GM12801 (cell line): Measurements from ENCODE around the gene TREML1.

Experiments
- TF ChIP-seq, protein P1 (sequence below): IDR thresholded peaks from one replicate; pipeline ENCODE4 v1.5.1; 2011; ENCODE audit warnings: control low read depth; ENCODE audit not compliant: insufficient read length; ENCODE audit errors: extremely low read depth

The TREML1 gene

GRCh38 chr6:41193884-41194283 lies 39.7 kb upstream of the TREML1 start:
- TF ChIP-seq, protein P1, sequence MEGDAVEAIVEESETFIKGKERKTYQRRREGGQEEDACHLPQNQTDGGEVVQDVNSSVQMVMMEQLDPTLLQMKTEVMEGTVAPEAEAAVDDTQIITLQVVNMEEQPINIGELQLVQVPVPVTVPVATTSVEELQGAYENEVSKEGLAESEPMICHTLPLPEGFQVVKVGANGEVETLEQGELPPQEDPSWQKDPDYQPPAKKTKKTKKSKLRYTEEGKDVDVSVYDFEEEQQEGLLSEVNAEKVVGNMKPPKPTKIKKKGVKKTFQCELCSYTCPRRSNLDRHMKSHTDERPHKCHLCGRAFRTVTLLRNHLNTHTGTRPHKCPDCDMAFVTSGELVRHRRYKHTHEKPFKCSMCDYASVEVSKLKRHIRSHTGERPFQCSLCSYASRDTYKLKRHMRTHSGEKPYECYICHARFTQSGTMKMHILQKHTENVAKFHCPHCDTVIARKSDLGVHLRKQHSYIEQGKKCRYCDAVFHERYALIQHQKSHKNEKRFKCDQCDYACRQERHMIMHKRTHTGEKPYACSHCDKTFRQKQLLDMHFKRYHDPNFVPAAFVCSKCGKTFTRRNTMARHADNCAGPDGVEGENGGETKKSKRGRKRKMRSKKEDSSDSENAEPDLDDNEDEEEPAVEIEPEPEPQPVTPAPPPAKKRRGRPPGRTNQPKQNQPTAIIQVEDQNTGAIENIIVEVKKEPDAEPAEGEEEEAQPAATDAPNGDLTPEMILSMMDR = no peak

- TF ChIP-seq, protein P1 = no peak
Observed at GRCh38 chr6:41193171-41193734, 39.1 kb upstream of the TREML1 start.

GRCh38 chr6:41191569-41191968 lies 37.4 kb upstream of the TREML1 start:
- TF ChIP-seq, protein P1 = no peak

- TF ChIP-seq, protein P1 = no peak
Observed at GRCh38 chr6:41190791-41191190, 36.6 kb upstream of the TREML1 start.

DNA sequence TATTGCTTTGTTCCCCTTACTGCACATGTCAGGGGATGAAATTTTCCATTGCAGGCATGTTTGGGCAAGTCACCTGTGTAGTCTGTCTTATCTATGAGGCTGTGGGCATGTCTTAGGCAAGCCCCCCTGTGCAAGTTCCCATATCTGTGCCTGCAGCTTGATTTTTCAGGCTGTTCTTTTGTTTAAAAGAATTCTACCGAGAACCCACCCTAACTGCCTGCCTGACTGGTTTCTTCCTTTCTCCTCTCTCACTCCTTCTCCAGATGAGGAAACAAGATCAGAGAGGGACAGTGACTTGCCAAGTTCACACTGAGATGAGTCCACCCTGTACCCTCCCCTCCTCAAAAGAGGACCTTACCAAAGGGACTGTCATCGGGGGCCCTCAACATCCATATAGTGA lies 35.8 kb upstream of the TREML1 start:
- TF ChIP-seq, protein P1 = no peak

DNA sequence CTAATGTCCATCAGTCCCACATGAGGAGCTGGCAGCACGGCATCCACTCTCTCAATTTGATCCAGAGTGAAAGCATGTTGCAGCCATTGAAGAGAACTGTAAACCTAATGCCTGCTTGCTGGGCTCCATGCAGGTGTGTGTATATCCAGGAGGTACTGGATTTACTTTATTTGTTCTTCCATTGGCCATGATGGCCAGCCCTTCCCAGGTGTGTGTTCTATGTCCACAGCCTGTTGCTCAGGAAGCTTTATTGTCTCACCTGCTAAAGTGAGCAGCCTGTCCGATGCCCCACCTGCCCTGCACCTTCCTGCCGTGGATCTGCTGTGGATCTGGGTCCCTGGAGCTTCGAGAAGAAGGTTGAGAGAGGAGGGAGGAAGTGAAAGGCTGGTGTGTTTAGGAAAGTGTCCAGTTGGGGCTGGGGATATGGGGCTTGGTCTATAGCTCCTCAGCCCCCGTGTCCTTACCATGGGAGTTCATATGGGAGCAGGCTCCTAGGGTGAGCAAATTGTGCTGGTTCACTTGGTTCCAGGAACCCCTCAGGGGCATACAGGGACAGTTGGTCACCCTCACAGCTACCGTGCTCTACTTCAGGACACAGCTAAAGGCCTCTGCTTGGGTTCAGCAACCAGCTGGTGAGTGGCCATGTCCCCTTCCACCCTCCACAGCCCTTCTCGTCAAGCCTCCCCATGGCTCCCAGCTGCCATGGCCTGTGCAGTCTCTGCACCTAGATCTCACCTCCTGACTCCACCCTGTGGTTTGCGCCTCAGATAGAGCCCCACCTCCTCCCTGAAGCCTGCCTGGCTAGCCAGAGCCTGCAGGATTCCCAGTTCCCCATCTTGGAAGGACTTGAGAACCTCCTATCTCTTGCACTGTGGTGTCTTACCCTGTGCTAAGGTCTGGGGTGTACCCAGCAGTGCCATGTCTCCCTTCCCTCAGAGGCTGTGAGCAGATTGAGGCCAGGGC lies 34.1 kb upstream of the TREML1 start:
- TF ChIP-seq, protein P1 = no peak

GRCh38 chr6:41186031-41186562 lies 31.9 kb upstream of the TREML1 start:
- TF ChIP-seq, protein P1 = no peak
